Measurements from ENCODE around the gene BICDL2.

The BICDL2 gene

DNA sequence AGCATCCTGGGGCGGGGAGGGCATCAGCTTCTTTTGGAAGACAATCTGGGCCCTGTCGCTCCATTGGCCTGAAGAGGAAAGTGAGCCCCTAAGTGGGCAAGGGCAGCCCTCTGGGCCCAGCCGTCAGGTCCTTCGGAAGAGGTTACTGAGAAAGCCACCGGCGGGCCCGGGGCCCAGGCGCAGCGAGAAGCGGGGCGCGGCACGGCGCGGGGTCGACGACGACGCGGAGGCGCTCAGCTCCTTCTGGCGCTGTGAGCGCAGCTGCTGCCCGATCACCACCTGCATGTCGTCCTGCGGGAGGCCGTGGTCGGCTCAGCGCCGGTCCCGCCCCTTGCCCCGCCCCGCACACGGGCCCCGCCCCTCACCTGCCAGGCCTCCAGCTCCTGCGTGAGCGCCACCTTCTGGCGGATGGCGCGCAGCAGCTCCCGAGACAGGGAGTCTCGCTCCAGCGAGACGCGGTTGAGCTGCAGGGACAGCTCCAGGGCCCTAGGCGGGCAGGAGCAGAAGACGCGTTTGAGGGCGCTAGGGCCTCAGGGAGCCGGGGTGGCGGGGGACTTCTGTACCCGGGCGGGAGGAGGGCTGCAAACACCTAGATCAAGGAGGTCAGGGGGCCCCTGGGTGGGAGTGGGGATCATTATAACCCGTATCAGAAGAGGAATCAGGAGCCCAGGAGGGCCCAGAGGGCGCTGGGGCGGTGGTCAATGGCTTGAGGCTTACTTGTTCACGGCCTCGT is 8.6 kb downstream of the BICDL2 start:
- Histone ChIP-seq H3K14ac (ENCODE audit: low read length) (no peak overlapping the region), H3K4me3 (ENCODE audit: low read length in 2 of 2) (peak overlapping the region in 1 of 2 donors; percentile 21), H3K79me1 (ENCODE audit: low read depth, low read length) (peaks cover under 1% of the 10 kb centered on the region), H3K9ac (ENCODE audit: low read depth, low read length, poor library complexity) (peak overlapping the region; percentile 72), H2BK5ac (ENCODE audit: low read length) (no peak overlapping the region), H2BK120ac (ENCODE audit: low read depth, low read length) (peak overlapping the region; percentile 2), H3K27ac (replicated peaks; ENCODE audit: low read length) (no peak overlapping the region), H2BK15ac (ENCODE audit: low read length) (peak overlapping the region; percentile 97), H3K18ac (ENCODE audit: low read length) (peak overlapping the region; percentile 68), H2AFZ (ENCODE audit: low read length) (no peak overlapping the region), H2AK5ac (ENCODE audit: low read depth, low read length) (peak overlapping the region; percentile 96), H3K36me3 (replicated peaks in 1 of 2; ENCODE audit: control insufficient read depth in 2 of 2, insufficient read depth in 2 of 2, low read length in 2 of 2) (peaks cover 9 to 26% of the 10 kb centered on the region in 2 donors), H3K4ac (ENCODE audit: low read length) (no peak overlapping the region), H4K91ac (ENCODE audit: low read depth, low read length, poor library complexity) (no peak overlapping the region), H3K9me3 (replicated peaks in 1 of 2; ENCODE audit: control insufficient read depth in 2 of 2, insufficient read depth in 1 of 2, low read depth in 1 of 2, low read length in 2 of 2) (no peaks in the 10 kb centered on the region), H3K4me2 (ENCODE audit: insufficient read depth, low read length, poor library complexity, severe bottlenecking) (peak overlapping the region; percentile 43), H3K4me1 (ENCODE audit: control insufficient read depth in 2 of 2, insufficient read depth in 1 of 2, low read depth in 1 of 2, low read length in 2 of 2) (peaks cover 8 to 11% of the 10 kb centered on the region in 2 donors), H3K23ac (ENCODE audit: low read depth, low read length, poor library complexity) (peak overlapping the region; percentile 94), H4K8ac (ENCODE audit: low read depth, low read length) (peak overlapping the region; percentile 52), H3K27me3 (ENCODE audit: control insufficient read depth in 3 of 3, insufficient read depth in 3 of 3, low read depth in 1 of 3, low read length in 3 of 3) (peaks cover 0 to 11% (median 5%) of the 10 kb centered on the region in 3 experiments), H2BK12ac (ENCODE audit: low read length) (no peak overlapping the region)
- peak; percentile 91 for DNase-seq (ENCODE audit: low spot score)
- WGBS, 2 donors (ENCODE audit: extremely low coverage in 2 of 2, insufficient read length in 2 of 2, insufficient replicate concordance in 1 of 2): no CpG with 5 or more reads among the region's 58 CpGs

DNA sequence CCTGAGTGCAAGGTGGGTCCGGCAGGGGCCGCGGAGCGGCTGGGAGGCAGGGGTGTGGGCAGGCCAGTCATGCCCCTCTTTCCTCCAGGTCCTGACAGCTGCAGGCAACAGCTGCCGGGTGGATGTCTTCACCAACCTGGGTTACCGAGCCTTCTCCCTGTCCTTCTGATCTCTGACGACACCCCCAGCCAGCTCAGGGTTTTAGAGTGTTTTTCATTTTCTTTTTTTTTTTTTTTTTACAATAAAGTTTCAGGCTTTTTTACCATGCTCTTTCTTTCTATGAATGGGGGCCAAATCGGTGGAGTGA is 9.3 kb downstream of the BICDL2 start:
- peaks cover 3% of the 10 kb centered on the region for H3K79me1 ChIP-seq (ENCODE audit: low read depth, low read length)
- no CpG with 5 or more reads among the region's 8 CpGs for WGBS, 2 donors (ENCODE audit: extremely low coverage in 2 of 2, insufficient read length in 2 of 2, insufficient replicate concordance in 1 of 2)
- no peak overlapping the region for H2AK5ac ChIP-seq (ENCODE audit: low read depth, low read length)
- no peak overlapping the region for H2BK12ac ChIP-seq (ENCODE audit: low read length)
- H3K9me3 ChIP-seq (replicated peaks in 1 of 2; ENCODE audit: control insufficient read depth in 2 of 2, insufficient read depth in 1 of 2, low read depth in 1 of 2, low read length in 2 of 2): no peaks in the 10 kb centered on the region
- no peak overlapping the region for H4K8ac ChIP-seq (ENCODE audit: low read depth, low read length)
- no peak for DNase-seq (ENCODE audit: low spot score)
- peak overlapping the region; percentile 82 for H3K23ac ChIP-seq (ENCODE audit: low read depth, low read length, poor library complexity)
- no peak overlapping the region for H3K4ac ChIP-seq (ENCODE audit: low read length)
- no peak overlapping the region for H4K91ac ChIP-seq (ENCODE audit: low read depth, low read length, poor library complexity)
- no peak overlapping the region for H3K14ac ChIP-seq (ENCODE audit: low read length)
- H3K36me3 ChIP-seq (replicated peaks in 1 of 2; ENCODE audit: control insufficient read depth in 2 of 2, insufficient read depth in 2 of 2, low read length in 2 of 2): peaks cover 9 to 26% of the 10 kb centered on the region in 2 donors
- no peak overlapping the region for H3K9ac ChIP-seq (ENCODE audit: low read depth, low read length, poor library complexity)
- no peak overlapping the region for H3K18ac ChIP-seq (ENCODE audit: low read length)
- H3K4me2 ChIP-seq (ENCODE audit: insufficient read depth, low read length, poor library complexity, severe bottlenecking): no peak overlapping the region
- peaks cover 15 to 18% of the 10 kb centered on the region in 2 donors for H3K4me1 ChIP-seq (ENCODE audit: control insufficient read depth in 2 of 2, insufficient read depth in 1 of 2, low read depth in 1 of 2, low read length in 2 of 2)
- no peak overlapping the region for H2BK120ac ChIP-seq (ENCODE audit: low read depth, low read length)
- no peak overlapping the region for H3K4me3 ChIP-seq (ENCODE audit: low read length in 2 of 2)
- peaks cover 0 to 4% (median 4%) of the 10 kb centered on the region in 3 experiments for H3K27me3 ChIP-seq (ENCODE audit: control insufficient read depth in 3 of 3, insufficient read depth in 3 of 3, low read depth in 1 of 3, low read length in 3 of 3)
- no peak overlapping the region for H2BK5ac ChIP-seq (ENCODE audit: low read length)
- no peak overlapping the region for H2AFZ ChIP-seq (ENCODE audit: low read length)
- no peak overlapping the region for H3K27ac ChIP-seq (replicated peaks; ENCODE audit: low read length)
- no peak overlapping the region for H2BK15ac ChIP-seq (ENCODE audit: low read length)

DNA sequence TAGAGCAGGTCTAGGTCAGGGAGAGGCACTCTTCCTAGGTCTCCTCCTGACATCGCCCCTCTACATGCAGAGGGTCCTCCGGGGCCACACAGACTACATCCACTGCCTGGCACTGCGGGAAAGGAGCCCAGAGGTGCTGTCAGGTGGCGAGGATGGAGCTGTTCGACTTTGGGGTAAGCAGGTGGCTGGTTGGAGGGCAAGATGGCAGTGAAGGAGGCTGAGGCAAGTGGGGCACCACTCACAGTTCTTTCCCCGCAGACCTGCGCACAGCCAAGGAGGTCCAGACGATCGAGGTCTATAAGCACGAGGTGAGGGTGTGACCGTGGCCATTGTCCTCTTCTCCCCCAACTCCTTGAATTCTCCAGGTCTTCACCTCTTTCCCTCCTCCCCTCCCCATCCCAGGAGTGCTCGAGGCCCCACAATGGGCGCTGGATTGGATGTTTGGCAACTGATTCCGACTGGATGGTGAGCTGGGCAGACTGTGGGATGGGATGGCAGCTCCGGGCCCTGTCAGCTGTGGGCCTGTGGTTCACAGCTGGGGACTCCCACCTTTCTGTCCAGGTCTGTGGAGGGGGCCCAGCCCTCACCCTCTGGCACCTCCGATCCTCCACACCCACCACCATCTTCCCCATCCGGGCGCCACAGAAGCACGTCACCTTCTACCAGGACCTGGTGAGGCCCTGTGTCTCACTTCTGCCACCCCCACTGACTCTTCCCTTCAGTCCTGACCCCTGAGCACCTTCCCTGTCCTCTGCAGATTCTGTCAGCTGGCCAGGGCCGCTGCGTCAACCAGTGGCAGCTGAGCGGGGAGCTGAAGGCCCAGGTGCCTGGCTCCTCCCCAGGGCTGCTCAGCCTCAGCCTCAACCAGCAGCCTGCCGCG is 9.9 kb downstream of the BICDL2 start:
- no peak for DNase-seq (ENCODE audit: low spot score)

DNA sequence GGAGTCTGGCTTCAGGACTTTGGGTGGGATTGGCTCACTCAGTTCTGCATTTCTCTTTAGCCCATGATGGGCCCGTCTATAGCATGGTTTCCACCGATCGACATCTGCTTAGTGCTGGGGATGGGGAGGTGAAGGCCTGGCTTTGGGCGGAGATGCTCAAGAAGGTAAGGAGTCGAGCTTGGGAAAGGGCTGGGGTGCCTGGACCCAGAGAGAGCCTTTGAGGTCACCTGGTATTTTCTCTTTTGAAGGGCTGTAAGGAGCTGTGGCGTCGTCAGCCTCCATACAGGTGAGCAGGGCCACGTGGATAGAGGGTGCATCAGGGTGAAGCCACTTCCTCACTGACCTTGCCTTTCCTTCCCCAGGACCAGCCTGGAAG is 10.8 kb downstream of the BICDL2 start:
- Histone ChIP-seq H2AK5ac (ENCODE audit: low read depth, low read length) (no peak overlapping the region), H3K23ac (ENCODE audit: low read depth, low read length, poor library complexity) (no peak overlapping the region), H2BK5ac (ENCODE audit: low read length) (no peak overlapping the region), H3K4me3 (ENCODE audit: low read length in 2 of 2) (no peak overlapping the region), H2BK12ac (ENCODE audit: low read length) (no peak overlapping the region), H3K9me3 (replicated peaks in 1 of 2; ENCODE audit: control insufficient read depth in 2 of 2, insufficient read depth in 1 of 2, low read depth in 1 of 2, low read length in 2 of 2) (no peaks in the 10 kb centered on the region), H4K91ac (ENCODE audit: low read depth, low read length, poor library complexity) (no peak overlapping the region), H3K4me1 (ENCODE audit: control insufficient read depth in 2 of 2, insufficient read depth in 1 of 2, low read depth in 1 of 2, low read length in 2 of 2) (peaks cover 23 to 27% of the 10 kb centered on the region in 2 donors), H2AFZ (ENCODE audit: low read length) (no peak overlapping the region), H3K27ac (replicated peaks; ENCODE audit: low read length) (no peak overlapping the region), H3K36me3 (replicated peaks in 1 of 2; ENCODE audit: control insufficient read depth in 2 of 2, insufficient read depth in 2 of 2, low read length in 2 of 2) (peaks cover 9 to 26% of the 10 kb centered on the region in 2 donors), H3K18ac (ENCODE audit: low read length) (no peak overlapping the region), H3K4ac (ENCODE audit: low read length) (no peak overlapping the region), H3K79me1 (ENCODE audit: low read depth, low read length) (peaks cover 3% of the 10 kb centered on the region), H3K4me2 (ENCODE audit: insufficient read depth, low read length, poor library complexity, severe bottlenecking) (no peak overlapping the region), H3K9ac (ENCODE audit: low read depth, low read length, poor library complexity) (no peak overlapping the region), H3K27me3 (ENCODE audit: control insufficient read depth in 3 of 3, insufficient read depth in 3 of 3, low read depth in 1 of 3, low read length in 3 of 3) (peaks cover 0 to 2% (median 0%) of the 10 kb centered on the region in 3 experiments), H2BK15ac (ENCODE audit: low read length) (no peak overlapping the region), H4K8ac (ENCODE audit: low read depth, low read length) (no peak overlapping the region), H3K14ac (ENCODE audit: low read length) (no peak overlapping the region), H2BK120ac (ENCODE audit: low read depth, low read length) (no peak overlapping the region)
- DNase-seq (ENCODE audit: low spot score): no peak
- WGBS, 2 donors (ENCODE audit: extremely low coverage in 2 of 2, insufficient read length in 2 of 2, insufficient replicate concordance in 1 of 2): no CpG with 5 or more reads among the region's 8 CpGs

More for the DNA sequence above, 9.9 kb downstream of the BICDL2 start:
- H2BK120ac ChIP-seq (ENCODE audit: low read depth, low read length): no peak overlapping the region
- no CpG with 5 or more reads among the region's 24 CpGs for WGBS, 2 donors (ENCODE audit: extremely low coverage in 2 of 2, insufficient read length in 2 of 2, insufficient replicate concordance in 1 of 2)
- H3K4me1 ChIP-seq (ENCODE audit: control insufficient read depth in 2 of 2, insufficient read depth in 1 of 2, low read depth in 1 of 2, low read length in 2 of 2): peaks cover 19 to 22% of the 10 kb centered on the region in 2 donors
- no peak overlapping the region for H3K4ac ChIP-seq (ENCODE audit: low read length)
- no peak overlapping the region for H2AK5ac ChIP-seq (ENCODE audit: low read depth, low read length)
- no peaks in the 10 kb centered on the region for H3K9me3 ChIP-seq (replicated peaks in 1 of 2; ENCODE audit: control insufficient read depth in 2 of 2, insufficient read depth in 1 of 2, low read depth in 1 of 2, low read length in 2 of 2)
- peaks cover 0 to 3% (median 0%) of the 10 kb centered on the region in 3 experiments for H3K27me3 ChIP-seq (ENCODE audit: control insufficient read depth in 3 of 3, insufficient read depth in 3 of 3, low read depth in 1 of 3, low read length in 3 of 3)
- H3K14ac ChIP-seq (ENCODE audit: low read length): no peak overlapping the region
- no peak overlapping the region for H3K18ac ChIP-seq (ENCODE audit: low read length)
- H2BK5ac ChIP-seq (ENCODE audit: low read length): no peak overlapping the region
- H3K36me3 ChIP-seq (replicated peaks in 1 of 2; ENCODE audit: control insufficient read depth in 2 of 2, insufficient read depth in 2 of 2, low read length in 2 of 2): peaks cover 9 to 26% of the 10 kb centered on the region in 2 donors
- no peak overlapping the region for H3K4me2 ChIP-seq (ENCODE audit: insufficient read depth, low read length, poor library complexity, severe bottlenecking)
- H3K79me1 ChIP-seq (ENCODE audit: low read depth, low read length): peaks cover 3% of the 10 kb centered on the region
- H2BK15ac ChIP-seq (ENCODE audit: low read length): no peak overlapping the region
- H4K8ac ChIP-seq (ENCODE audit: low read depth, low read length): no peak overlapping the region
- no peak overlapping the region for H3K4me3 ChIP-seq (ENCODE audit: low read length in 2 of 2)
- H3K23ac ChIP-seq (ENCODE audit: low read depth, low read length, poor library complexity): peak overlapping the region; percentile 82
- H2BK12ac ChIP-seq (ENCODE audit: low read length): no peak overlapping the region
- H3K9ac ChIP-seq (ENCODE audit: low read depth, low read length, poor library complexity): no peak overlapping the region
- no peak overlapping the region for H3K27ac ChIP-seq (replicated peaks; ENCODE audit: low read length)
- no peak overlapping the region for H4K91ac ChIP-seq (ENCODE audit: low read depth, low read length, poor library complexity)
- no peak overlapping the region for H2AFZ ChIP-seq (ENCODE audit: low read length)

Measured in neuronal stem cell (in vitro differentiated cells).